Measurements from ENCODE around the gene MYO16.

GRCh38 chr13:108615241-108615640 lies 14.2 kb upstream of the MYO16 start:
- TF ChIP-seq CTCF (conservative IDR thresholded peaks at IDR 0.05; ENCODE audit: low read length) = no peak
- TF ChIP-seq EZH2phosphoT487 (IDR thresholded peaks at IDR 0.05; ENCODE audit: borderline replicate concordance) = no peak
